Osteoblast (primary cell): ENCODE results near the gene DCBLD2. TPM values are rescaled to one million over a fixed set of nuclear protein-coding genes. Genes with fewer than 3 reads are reported as not detected.
A peak's percentile ranks its signal among the peaks of the same experiment; 100 is the strongest.

Experiments used
- DNase-seq: peaks from one replicate; pipeline ENCODE4 v3.0.0; 2011; ENCODE audit warnings: low spot score, mixed read lengths; ENCODE audit not compliant: insufficient read length; ENCODE audit errors: missing footprints
- H2AFZ ChIP-seq: 2 replicates; pipeline ENCODE4 v1.6.0; 2011; ENCODE audit warnings: mild to moderate bottlenecking, low read length
- H3K27ac ChIP-seq: 2 replicates; pipeline ENCODE4 v1.5.1; 2011; ENCODE audit warnings: mild to moderate bottlenecking, low read depth, low read length, moderate library complexity
- H3K27me3 ChIP-seq: 2 replicates; pipeline ENCODE4 v1.6.0; 2012; ENCODE audit warnings: mild to moderate bottlenecking, control low read depth, inconsistent platforms, low read length, moderate library complexity; ENCODE audit not compliant: insufficient read depth
- H3K36me3 ChIP-seq: 2 replicates; pipeline ENCODE4 v1.5.1; 2011; ENCODE audit warnings: mild to moderate bottlenecking, low read length, control low read depth, moderate library complexity; ENCODE audit not compliant: insufficient read depth
- H3K4me1 ChIP-seq: 2 replicates; pipeline ENCODE4 v1.5.1; 2011; ENCODE audit warnings: mild to moderate bottlenecking, low read length, control low read depth, moderate library complexity; ENCODE audit not compliant: insufficient read depth
- H3K4me2 ChIP-seq: 2 replicates; pipeline ENCODE4 v1.6.0; 2011; ENCODE audit warnings: mild to moderate bottlenecking, low read length; ENCODE audit not compliant: insufficient read depth
- H3K4me3 ChIP-seq: fragments of 200-600 bp; sonication (generic); 3 replicates; pipeline ENCODE4 v1.5.1; 2012; ENCODE audit warnings: mild to moderate bottlenecking, low read length, inconsistent platforms; ENCODE audit not compliant: insufficient read depth
- H3K79me2 ChIP-seq: 2 replicates; pipeline ENCODE4 v1.6.0; 2012; ENCODE audit warnings: mild to moderate bottlenecking, low read length, control low read depth, inconsistent platforms; ENCODE audit not compliant: insufficient read depth
- H3K9me3 ChIP-seq: 2 replicates; pipeline ENCODE4 v1.5.1; 2011; ENCODE audit warnings: low read depth, low read length, control low read depth
- H4K20me1 ChIP-seq: 2 replicates; pipeline ENCODE4 v1.6.0; 2012; ENCODE audit warnings: mild to moderate bottlenecking, low read length, control low read depth; ENCODE audit not compliant: insufficient read depth
- CTCF ChIP-seq: IDR thresholded peaks from 2 replicates; pipeline ENCODE4 v1.5.1; 2011; ENCODE audit warnings: mild to moderate bottlenecking, low read depth, low read length, moderate library complexity; ENCODE audit errors: extremely low read depth
- total RNA-seq: library from RNA; depleted of rRNA; stranded (reverse); fragments of >200 nt; gene quantifications from 2 replicates; pipeline ENCODE4 v1.2.3, GENCODE V29; 2012

Gene DCBLD2
- total RNA-seq, 1 donor, result 187 TPM

DNA sequence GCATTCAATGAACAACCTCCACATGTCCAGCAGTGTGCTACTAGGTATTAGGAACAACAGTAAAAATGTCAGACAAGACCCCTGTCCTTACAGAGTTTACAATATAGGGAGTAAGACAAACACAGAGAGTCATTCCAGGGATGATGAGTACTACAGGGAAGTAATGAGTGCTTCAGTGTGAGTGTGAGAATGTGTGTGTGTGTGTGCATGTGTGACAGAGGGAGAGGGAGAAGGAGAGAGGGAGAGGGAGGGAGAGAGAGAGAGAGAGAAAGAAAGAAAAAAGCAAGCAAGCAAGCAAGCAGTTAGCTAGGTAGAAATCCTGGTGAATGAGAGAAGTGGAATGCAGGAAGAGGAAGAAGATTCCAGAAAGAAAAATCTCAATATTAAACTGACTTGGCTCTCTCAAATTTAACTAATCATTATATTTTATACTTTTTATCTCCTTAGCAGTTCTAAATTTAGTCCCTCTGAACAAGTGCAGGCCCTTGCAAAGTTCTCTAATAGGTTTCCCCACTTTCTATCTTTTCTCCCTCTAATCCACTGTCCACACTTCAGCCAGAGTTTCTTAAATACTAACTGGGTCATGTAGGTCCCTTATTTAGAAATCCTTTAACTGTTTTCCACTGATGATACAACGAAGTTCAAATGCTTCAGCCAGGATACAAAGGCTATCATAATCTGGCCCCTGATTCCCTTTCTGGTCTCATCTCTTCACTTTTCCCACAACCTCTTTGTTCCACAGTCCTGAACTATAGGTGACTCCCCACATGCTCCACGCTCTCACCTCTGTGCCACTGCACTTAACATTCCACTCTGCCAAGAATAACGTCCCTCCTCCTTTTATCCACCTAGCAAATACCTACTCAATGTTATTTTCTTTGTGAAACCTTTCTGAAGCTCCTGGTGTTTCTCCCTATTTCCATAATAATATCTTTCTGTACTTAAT lies 10.3 kb downstream of the DCBLD2 start:
- Histone ChIP-seq H3K4me2 (peak overlapping the region; percentile 88), H2AFZ (no peak overlapping the region), H3K4me3 (peak overlapping the region; percentile 5), H3K27ac (peak overlapping the region; percentile 25), H3K4me1 (peaks cover 94% of the 10 kb centered on the region), H4K20me1 (peaks cover 93% of the 10 kb centered on the region), H3K36me3 (peaks cover 26% of the 10 kb centered on the region), H3K9me3 (no peaks in the 10 kb centered on the region), H3K27me3 (no peaks in the 10 kb centered on the region), H3K79me2 (peaks cover 100% of the 10 kb centered on the region)
- TF ChIP-seq CTCF, result no peak
- no peak for DNase-seq

- H3K9me3 ChIP-seq, result no peaks in the 10 kb centered on the region
- peak overlapping the region; percentile 26 for H3K4me3 ChIP-seq
- no peaks in the 10 kb centered on the region for H3K27me3 ChIP-seq
- no peak overlapping the region for H2AFZ ChIP-seq
- no peak for DNase-seq
- H4K20me1 ChIP-seq, result peaks cover 93% of the 10 kb centered on the region
- peak overlapping the region; percentile 19 for H3K27ac ChIP-seq
- no peak for TF ChIP-seq CTCF
- peaks cover 32% of the 10 kb centered on the region for H3K36me3 ChIP-seq
- peaks cover 100% of the 10 kb centered on the region for H3K79me2 ChIP-seq
- peaks cover 98% of the 10 kb centered on the region for H3K4me1 ChIP-seq
- H3K4me2 ChIP-seq, result peak overlapping the region; percentile 88
Measured at GRCh38 chr3:98890181-98890835, 11.2 kb downstream of the DCBLD2 start.

DNA sequence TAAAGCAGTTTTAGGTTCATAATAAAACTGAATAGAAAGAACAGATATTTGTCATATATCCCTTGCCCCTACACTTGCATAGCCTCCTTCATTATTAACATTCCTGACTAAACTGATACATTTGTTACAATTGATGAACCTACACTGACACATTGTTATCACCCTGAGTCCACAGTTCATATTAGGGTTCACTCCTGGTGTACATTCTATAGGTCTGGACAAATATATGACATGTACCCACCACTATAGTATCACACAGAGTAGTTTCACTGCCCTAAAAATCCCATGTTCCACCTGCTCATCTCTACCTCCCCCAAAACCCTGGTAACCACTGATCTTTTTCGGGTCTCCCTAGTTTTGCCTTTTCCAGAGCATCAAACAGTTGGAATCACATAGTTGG lies 13.8 kb downstream of the DCBLD2 start:
- DNase-seq, result no peak
- TF ChIP-seq CTCF, result no peak
- peaks cover 86% of the 10 kb centered on the region for H3K4me1 ChIP-seq
- no peak overlapping the region for H2AFZ ChIP-seq
- H3K9me3 ChIP-seq, result no peaks in the 10 kb centered on the region
- peak overlapping the region; percentile 41 for H3K4me2 ChIP-seq
- peaks cover 75% of the 10 kb centered on the region for H4K20me1 ChIP-seq
- no peaks in the 10 kb centered on the region for H3K27me3 ChIP-seq
- no peak overlapping the region for H3K4me3 ChIP-seq
- H3K79me2 ChIP-seq, result peaks cover 100% of the 10 kb centered on the region
- H3K27ac ChIP-seq, result peak overlapping the region; percentile 20
- peaks cover 22% of the 10 kb centered on the region for H3K36me3 ChIP-seq

GRCh38 chr3:98886525-98886924 lies 15.0 kb downstream of the DCBLD2 start:
- H3K9me3 ChIP-seq, result no peaks in the 10 kb centered on the region
- peaks cover 26% of the 10 kb centered on the region for H3K36me3 ChIP-seq
- peaks cover 74% of the 10 kb centered on the region for H3K4me1 ChIP-seq
- H3K4me2 ChIP-seq, result peak overlapping the region; percentile 51
- H3K4me3 ChIP-seq, result no peak overlapping the region
- no peak overlapping the region for H2AFZ ChIP-seq
- H3K79me2 ChIP-seq, result peaks cover 100% of the 10 kb centered on the region
- no peak for TF ChIP-seq CTCF
- H3K27me3 ChIP-seq, result no peaks in the 10 kb centered on the region
- peak overlapping the region; percentile 34 for H3K27ac ChIP-seq
- DNase-seq, result no peak
- H4K20me1 ChIP-seq, result peaks cover 70% of the 10 kb centered on the region
